Mesenchymal stem cell (in vitro differentiated cells and primary cell): Measurements from ENCODE around the gene RBP7.

Source experiments
- small RNA-seq: library from polyadenylated mRNA; stranded (forward); fragments of <200 nt; extraction: miRNeasy Mini kit (QIAGEN cat#:217004); gene quantifications from one replicate; pipeline ENCODE3, GENCODE V24; 2013; ENCODE audit warnings: low read depth

RBP7 gene

Small RNA genes within 50 kb of the gene (small RNA-seq; reads per million reads assigned to genes)
- 1.4 reads per million for gene MIR5697
